Liver (tissue), 9 donors: ENCODE measurements around the gene SCARF1. TPM values are rescaled to one million over a fixed set of nuclear protein-coding genes. Genes with fewer than 3 reads are reported as not detected.

ENCODE experiments used
- DNase-seq: peaks from one replicate; pipeline ENCODE4 v3.0.0-alpha.2; 2017; ENCODE audit warnings: low spot score
- H3K27ac ChIP-seq, 2 donors: one replicate each; pipeline ENCODE4 v1.7.0; 2013; ENCODE audit warnings: inconsistent platforms in 2 of 2, low read length in 2 of 2, control low read depth in 1 of 2, low read depth in 1 of 2, mild to moderate bottlenecking in 1 of 2
- H3K27me3 ChIP-seq, 4 donors: one replicate each; pipeline versions ENCODE4 v1.6.1 to v1.7.0; 2013; ENCODE audit warnings: low read length in 3 of 4, inconsistent platforms in 1 of 4, mild to moderate bottlenecking in 1 of 4, moderate library complexity in 1 of 4; ENCODE audit not compliant: control insufficient read depth in 4 of 4, insufficient read depth in 4 of 4
- H3K36me3 ChIP-seq, 4 donors: one replicate each; pipeline versions ENCODE4 v1.6.1 to v1.7.0; 2013; ENCODE audit warnings: low read length in 3 of 4, mild to moderate bottlenecking in 3 of 4, low read depth in 1 of 4, moderate library complexity in 1 of 4; ENCODE audit not compliant: control insufficient read depth in 4 of 4, insufficient read depth in 3 of 4
- H3K4me1 ChIP-seq, 4 donors: one replicate each; pipeline versions ENCODE4 v1.6.1 to v1.7.0; 2013; ENCODE audit warnings: low read length in 3 of 4, mild to moderate bottlenecking in 3 of 4, moderate library complexity in 1 of 4; ENCODE audit not compliant: control insufficient read depth in 4 of 4, insufficient read depth in 4 of 4
- H3K4me3 ChIP-seq, 3 donors: one replicate each; pipeline versions ENCODE4 v1.6.1 to v1.7.0; 2013; ENCODE audit warnings: low read length in 3 of 3, control low read depth in 1 of 3, low read depth in 1 of 3, mild to moderate bottlenecking in 1 of 3
- H3K9ac ChIP-seq, 2 donors: one replicate each; pipeline ENCODE4 v1.7.0; 2013; ENCODE audit warnings: low read length in 2 of 2, mild to moderate bottlenecking in 2 of 2, moderate library complexity in 2 of 2, control low read depth in 1 of 2, low read depth in 1 of 2
- H3K9me3 ChIP-seq, 4 donors: one replicate each; pipeline versions ENCODE4 v1.6.1 to v1.7.0; 2013; ENCODE audit warnings: low read length in 3 of 4; ENCODE audit not compliant: control insufficient read depth in 4 of 4
- ATF3 ChIP-seq: IDR thresholded peaks from 2 replicates; pipeline ENCODE4 v1.6.1; 2016; ENCODE audit warnings: antibody characterized with exemption
- EGR1 ChIP-seq, 2 donors: IDR thresholded peaks; 2 replicates each; pipeline ENCODE4 v1.6.1; 2016 to 2018; ENCODE audit warnings: antibody characterized with exemption in 2 of 2, low read depth in 2 of 2
- FOXA1 ChIP-seq: IDR thresholded peaks from 2 replicates; pipeline ENCODE4 v1.6.1; 2016; ENCODE audit warnings: antibody characterized with exemption
- FOXA2 ChIP-seq: IDR thresholded peaks from 2 replicates; pipeline ENCODE4 v1.6.1; 2016; ENCODE audit warnings: antibody characterized with exemption
- GABPA ChIP-seq, 2 donors: IDR thresholded peaks in 1 of 2; conservative IDR thresholded peaks in 1 of 2; 2 replicates each; pipeline ENCODE4 v1.6.1; 2016; ENCODE audit warnings: antibody characterized with exemption in 2 of 2, mild to moderate bottlenecking in 1 of 2, moderate library complexity in 1 of 2
- HNF4A ChIP-seq, 2 donors: conservative IDR thresholded peaks; 2 replicates each; pipeline ENCODE4 v1.6.1; 2016; ENCODE audit warnings: antibody characterized with exemption in 2 of 2, mild to moderate bottlenecking in 2 of 2
- HNF4G ChIP-seq: IDR thresholded peaks from 2 replicates; pipeline ENCODE4 v1.6.1; 2016; ENCODE audit warnings: antibody characterized with exemption
- JUND ChIP-seq, 2 donors: IDR thresholded peaks; 2 replicates each; pipeline ENCODE4 v1.6.1; 2016; ENCODE audit warnings: antibody characterized with exemption in 2 of 2
- MAX ChIP-seq: IDR thresholded peaks from 2 replicates; pipeline ENCODE4 v1.6.1; 2016; ENCODE audit warnings: antibody characterized with exemption
- NR2F2 ChIP-seq: IDR thresholded peaks from 2 replicates; pipeline ENCODE4 v1.6.1; 2016; ENCODE audit warnings: antibody characterized with exemption
- RAD21 ChIP-seq, 2 donors: IDR thresholded peaks; 2 replicates each; pipeline ENCODE4 v1.6.1; 2016; ENCODE audit warnings: antibody characterized with exemption in 2 of 2, mild to moderate bottlenecking in 2 of 2
- REST ChIP-seq: IDR thresholded peaks from 2 replicates; pipeline ENCODE4 v1.6.1; 2016; ENCODE audit warnings: antibody characterized with exemption, mild to moderate bottlenecking
- RXRA ChIP-seq, 2 donors: IDR thresholded peaks; 2 replicates each; pipeline ENCODE4 v1.6.1; 2017 to 2018; ENCODE audit warnings: antibody characterized with exemption in 2 of 2, mild to moderate bottlenecking in 1 of 2
- SP1 ChIP-seq: IDR thresholded peaks from 2 replicates; pipeline ENCODE4 v1.6.1; 2018; ENCODE audit warnings: antibody characterized with exemption, mild to moderate bottlenecking
- TAF1 ChIP-seq: conservative IDR thresholded peaks from 2 replicates; pipeline ENCODE4 v1.6.1; 2016; ENCODE audit warnings: antibody characterized with exemption, mild to moderate bottlenecking
- YY1 ChIP-seq: IDR thresholded peaks from 2 replicates; pipeline ENCODE4 v1.6.1; 2016; ENCODE audit warnings: antibody characterized with exemption, mild to moderate bottlenecking
- ZBTB33 ChIP-seq: IDR thresholded peaks from 2 replicates; pipeline ENCODE4 v1.6.1; 2016; ENCODE audit warnings: antibody characterized with exemption
- WGBS: extraction: QIAGEN DNeasy Blood & Tissue Kit; methylation state at CpG from one replicate; pipeline ENCODE4 v1.1.7; 2013; 5-methylcytosine and 5-hydroxymethylcytosine counted together
- polyA plus RNA-seq, 2 donors: library from polyadenylated mRNA; stranded (reverse) in 1 of 2; unstranded in 1 of 2; fragments of 200-250 nt in 1 of 2; fragments of >200 nt in 1 of 2; fragmentation: Nextera tagmentation in 1 of 2; extraction: Ambion mirVana in 1 of 2; gene quantifications; one replicate each; pipeline versions ENCODE4 v1.2.1 to v1.2.3, GENCODE V29; 2013 to 2015
- total RNA-seq, 2 donors: library from RNA; depleted of rRNA; stranded (reverse); fragments of >200 nt; gene quantifications; one replicate each; pipeline ENCODE4 v1.2.3, GENCODE V29; 2014
- TF ChIP-seq, protein P1 (sequence below): fragments of 150-350 bp; IDR thresholded peaks from 2 replicates; pipeline ENCODE4 v1.5.1; 2017; ENCODE audit warnings: improper control_type of control experiment, low read depth, low read length; ENCODE audit not compliant: missing input control
- donor health status: healthy.
- donor health status: healthy.
- donor health status: healthy.
- donor health status: healthy.
- donor health status: healthy.

SCARF1 gene
- total and polyA plus RNA-seq, 4 donors: 1.3 to 11.9 (median 8.4) TPM

GRCh38 chr17:1626333-1626732 is 19.2 kb downstream of the SCARF1 start (continued):
- TF ChIP-seq REST: no peak
- no peak for TF ChIP-seq SP1

GRCh38 chr17:1625581-1625980 is 20.0 kb downstream of the SCARF1 start:
- 76% methylated on average over 6 of the region's 6 CpGs for WGBS
- H3K4me3 ChIP-seq: no peak overlapping the region
- TF ChIP-seq JUND (IDR thresholded peaks at IDR 0.05) (no peak), MAX (no peak), RAD21 (IDR thresholded peaks at IDR 0.05) (no peak), EGR1 (IDR thresholded peaks at IDR 0.05; ENCODE audit: low read depth in 2 of 2) (no peak)
- no peak for DNase-seq
- H3K36me3 ChIP-seq: no peaks in the 10 kb centered on the region
- H3K27me3 ChIP-seq: no peaks in the 10 kb centered on the region
- no peaks in the 10 kb centered on the region for H3K9me3 ChIP-seq
- no peak overlapping the region for H3K9ac ChIP-seq
- H3K4me1 ChIP-seq: peaks cover 9 to 32% (median 23%) of the 10 kb centered on the region in 4 donors
- no peak overlapping the region for H3K27ac ChIP-seq

DNA sequence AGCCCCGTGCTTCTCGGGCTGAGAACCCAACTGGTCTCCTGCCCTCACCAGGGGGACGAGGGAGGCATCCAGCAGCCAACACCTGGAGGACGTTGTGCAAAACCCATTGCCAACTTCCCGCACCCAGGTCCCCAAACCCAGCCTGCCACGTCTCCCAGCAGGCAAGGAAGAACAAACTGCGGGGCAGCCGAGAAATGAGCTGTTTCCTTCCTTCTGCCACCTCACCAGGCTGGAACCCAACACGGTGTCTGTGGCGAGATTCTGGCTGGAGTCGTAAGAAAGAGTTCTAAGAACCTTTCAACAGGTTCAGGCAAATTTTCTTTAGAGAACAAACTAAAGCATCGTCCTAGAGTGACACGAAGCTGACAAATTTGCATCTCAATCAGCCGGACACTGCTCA is 20.5 kb downstream of the SCARF1 start:
- WGBS: 84% methylated on average over 14 of the region's 14 CpGs
- Histone ChIP-seq H3K9ac (no peak overlapping the region), H3K9me3 (no peaks in the 10 kb centered on the region), H3K36me3 (no peaks in the 10 kb centered on the region), H3K4me1 (peaks cover 9 to 30% (median 22%) of the 10 kb centered on the region in 4 donors), H3K4me3 (no peak overlapping the region), H3K27ac (no peak overlapping the region), H3K27me3 (no peaks in the 10 kb centered on the region)
- no peak for DNase-seq
- TF ChIP-seq ZBTB33: no peak
- no peak for TF ChIP-seq YY1
- TF ChIP-seq GABPA (IDR thresholded peaks at IDR 0.05 in 1 of 2, conservative IDR thresholded peaks at IDR 0.05 in 1 of 2): no peak
- no peak for TF ChIP-seq REST
- TF ChIP-seq SP1: no peak
- TF ChIP-seq RAD21 (IDR thresholded peaks at IDR 0.05): no peak
- TF ChIP-seq RXRA (IDR thresholded peaks at IDR 0.05): no peak
- no peak for TF ChIP-seq TAF1
- TF ChIP-seq HNF4G: no peak
- no peak for TF ChIP-seq ATF3
- no peak for TF ChIP-seq NR2F2
- TF ChIP-seq FOXA2: no peak
- TF ChIP-seq FOXA1: no peak
- TF ChIP-seq, protein P1, sequence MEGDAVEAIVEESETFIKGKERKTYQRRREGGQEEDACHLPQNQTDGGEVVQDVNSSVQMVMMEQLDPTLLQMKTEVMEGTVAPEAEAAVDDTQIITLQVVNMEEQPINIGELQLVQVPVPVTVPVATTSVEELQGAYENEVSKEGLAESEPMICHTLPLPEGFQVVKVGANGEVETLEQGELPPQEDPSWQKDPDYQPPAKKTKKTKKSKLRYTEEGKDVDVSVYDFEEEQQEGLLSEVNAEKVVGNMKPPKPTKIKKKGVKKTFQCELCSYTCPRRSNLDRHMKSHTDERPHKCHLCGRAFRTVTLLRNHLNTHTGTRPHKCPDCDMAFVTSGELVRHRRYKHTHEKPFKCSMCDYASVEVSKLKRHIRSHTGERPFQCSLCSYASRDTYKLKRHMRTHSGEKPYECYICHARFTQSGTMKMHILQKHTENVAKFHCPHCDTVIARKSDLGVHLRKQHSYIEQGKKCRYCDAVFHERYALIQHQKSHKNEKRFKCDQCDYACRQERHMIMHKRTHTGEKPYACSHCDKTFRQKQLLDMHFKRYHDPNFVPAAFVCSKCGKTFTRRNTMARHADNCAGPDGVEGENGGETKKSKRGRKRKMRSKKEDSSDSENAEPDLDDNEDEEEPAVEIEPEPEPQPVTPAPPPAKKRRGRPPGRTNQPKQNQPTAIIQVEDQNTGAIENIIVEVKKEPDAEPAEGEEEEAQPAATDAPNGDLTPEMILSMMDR: no peak
- no peak for TF ChIP-seq JUND (IDR thresholded peaks at IDR 0.05)
- TF ChIP-seq HNF4A (conservative IDR thresholded peaks at IDR 0.05): no peak
- no peak for TF ChIP-seq MAX
- TF ChIP-seq EGR1 (IDR thresholded peaks at IDR 0.05; ENCODE audit: low read depth in 2 of 2): no peak
